ENCODE results near the gene TSEN34.
"Not testable (repeated sequence)": the region's sequence is repeated elsewhere in the genome, so short reads cannot be mapped to it uniquely, and the experiment has no call there.

TSEN34 gene

GRCh38 chr19:54209811-54210494 lies 18.8 kb downstream of the TSEN34 start:
- no peak for DNase-seq

- DNase-seq = no peak
These were observed 20.1 kb downstream of the TSEN34 start for GRCh38 chr19:54211235-54211634.

GRCh38 chr19:54214217-54214616 lies 23.1 kb downstream of the TSEN34 start:
- not testable (repeated sequence) for DNase-seq

GRCh38 chr19:54214734-54215133 lies 23.6 kb downstream of the TSEN34 start:
- DNase-seq = not testable (repeated sequence)

- no peak for DNase-seq
These were observed 25.8 kb downstream of the TSEN34 start for GRCh38 chr19:54216869-54217268.

- DNase-seq = not testable (repeated sequence)
These were observed 26.6 kb downstream of the TSEN34 start for GRCh38 chr19:54217517-54218247.

GRCh38 chr19:54218259-54218658 lies 27.2 kb downstream of the TSEN34 start:
- no peak for DNase-seq

- DNase-seq = no peak
These were observed 28.0 kb downstream of the TSEN34 start for GRCh38 chr19:54218960-54219661.

- DNase-seq = not testable (repeated sequence)
These were observed 28.6 kb downstream of the TSEN34 start for GRCh38 chr19:54219702-54220101.

GRCh38 chr19:54221947-54222346 lies 30.8 kb downstream of the TSEN34 start:
- DNase-seq = not testable (repeated sequence)

- DNase-seq = not testable (repeated sequence)
These were observed 31.6 kb downstream of the TSEN34 start, which contains the start of gene LILRB3 for GRCh38 chr19:54222474-54223276. Gene LILRB3, minus strand, starts transcription at chr19:54223007. Its CDS starts 31 bp downstream, at chr19:54222976.

- DNase-seq = not testable (repeated sequence)
These were observed 32.3 kb downstream of the TSEN34 start for GRCh38 chr19:54223277-54223936.

GRCh38 chr19:54223937-54224281 lies 32.8 kb downstream of the TSEN34 start:
- not testable (repeated sequence) for DNase-seq

- not testable (repeated sequence) for DNase-seq
These were observed 33.5 kb downstream of the TSEN34 start for GRCh38 chr19:54224619-54225018.

- no peak for DNase-seq
These were observed 38.0 kb downstream of the TSEN34 start for GRCh38 chr19:54229146-54229545.

GRCh38 chr19:54230031-54230430 lies 38.9 kb downstream of the TSEN34 start:
- no peak for DNase-seq

- DNase-seq = peak; percentile 84
These were observed 40.2 kb downstream of the TSEN34 start for GRCh38 chr19:54231077-54231931.

- no peak for DNase-seq
These were observed 42.8 kb downstream of the TSEN34 start for GRCh38 chr19:54233941-54234340.

GRCh38 chr19:54239491-54240371 lies 48.6 kb downstream of the TSEN34 start:
- not testable (repeated sequence) for DNase-seq
